ENCODE data around the gene ADCY3.

GRCh38 chr2:24947561-24948157 lies 27.6 kb upstream of the ADCY3 start:
- no peak for TF ChIP-seq EZH2 (IDR thresholded peaks at IDR 0.05; ENCODE audit: borderline replicate concordance, low read length)
- TF ChIP-seq, protein P1, sequence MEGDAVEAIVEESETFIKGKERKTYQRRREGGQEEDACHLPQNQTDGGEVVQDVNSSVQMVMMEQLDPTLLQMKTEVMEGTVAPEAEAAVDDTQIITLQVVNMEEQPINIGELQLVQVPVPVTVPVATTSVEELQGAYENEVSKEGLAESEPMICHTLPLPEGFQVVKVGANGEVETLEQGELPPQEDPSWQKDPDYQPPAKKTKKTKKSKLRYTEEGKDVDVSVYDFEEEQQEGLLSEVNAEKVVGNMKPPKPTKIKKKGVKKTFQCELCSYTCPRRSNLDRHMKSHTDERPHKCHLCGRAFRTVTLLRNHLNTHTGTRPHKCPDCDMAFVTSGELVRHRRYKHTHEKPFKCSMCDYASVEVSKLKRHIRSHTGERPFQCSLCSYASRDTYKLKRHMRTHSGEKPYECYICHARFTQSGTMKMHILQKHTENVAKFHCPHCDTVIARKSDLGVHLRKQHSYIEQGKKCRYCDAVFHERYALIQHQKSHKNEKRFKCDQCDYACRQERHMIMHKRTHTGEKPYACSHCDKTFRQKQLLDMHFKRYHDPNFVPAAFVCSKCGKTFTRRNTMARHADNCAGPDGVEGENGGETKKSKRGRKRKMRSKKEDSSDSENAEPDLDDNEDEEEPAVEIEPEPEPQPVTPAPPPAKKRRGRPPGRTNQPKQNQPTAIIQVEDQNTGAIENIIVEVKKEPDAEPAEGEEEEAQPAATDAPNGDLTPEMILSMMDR (IDR thresholded peaks at IDR 0.05; ENCODE audit: low read length), result no peak

All from OCI-LY1 (cell line).